ENCODE results near the gene CD300LG.

Gene CD300LG

GRCh38 chr17:43820759-43821158 lies 26.2 kb upstream of the CD300LG start:
- TF ChIP-seq CTCF (IDR thresholded peaks at IDR 0.05; ENCODE audit: low read depth, low read length) = no peak
- no peaks in the 10 kb centered on the region for H3K4me1 ChIP-seq

GRCh38 chr17:43822570-43823190 lies 24.3 kb upstream of the CD300LG start:
- H3K9me3 ChIP-seq = no peaks in the 10 kb centered on the region
- no peak overlapping the region for H3K4me3 ChIP-seq (ENCODE audit: low read depth, low read length)
- H3K4me1 ChIP-seq = no peaks in the 10 kb centered on the region
- no peaks in the 10 kb centered on the region for H3K36me3 ChIP-seq
- DNase-seq = no peak
- no peak for TF ChIP-seq CTCF (IDR thresholded peaks at IDR 0.05; ENCODE audit: low read depth, low read length)
- H3K27me3 ChIP-seq = no peaks in the 10 kb centered on the region

More at GRCh38 chr17:43820759-43821158, 26.2 kb upstream of the CD300LG start:
- no peak for DNase-seq
- Histone ChIP-seq H3K4me3 (ENCODE audit: low read depth, low read length) (no peak overlapping the region), H3K9me3 (no peaks in the 10 kb centered on the region), H3K27me3 (no peaks in the 10 kb centered on the region), H3K36me3 (no peaks in the 10 kb centered on the region)

- Histone ChIP-seq H3K27me3 (no peaks in the 10 kb centered on the region), H3K4me3 (ENCODE audit: low read depth, low read length) (no peak overlapping the region), H3K9me3 (no peaks in the 10 kb centered on the region), H3K36me3 (no peaks in the 10 kb centered on the region), H3K4me1 (no peaks in the 10 kb centered on the region)
- no peak for TF ChIP-seq CTCF (IDR thresholded peaks at IDR 0.05; ENCODE audit: low read depth, low read length)
- no peak for DNase-seq
Measured at GRCh38 chr17:43823350-43824084, 23.5 kb upstream of the CD300LG start.

GRCh38 chr17:43825567-43825966 lies 21.4 kb upstream of the CD300LG start:
- H3K36me3 ChIP-seq = no peaks in the 10 kb centered on the region
- TF ChIP-seq CTCF (IDR thresholded peaks at IDR 0.05; ENCODE audit: low read depth, low read length) = no peak
- no peaks in the 10 kb centered on the region for H3K9me3 ChIP-seq
- H3K4me3 ChIP-seq (ENCODE audit: low read depth, low read length) = no peak overlapping the region
- no peaks in the 10 kb centered on the region for H3K4me1 ChIP-seq
- H3K27me3 ChIP-seq = no peaks in the 10 kb centered on the region
- no peak for DNase-seq

- no peak overlapping the region for H3K4me3 ChIP-seq (ENCODE audit: low read depth, low read length)
- no peaks in the 10 kb centered on the region for H3K36me3 ChIP-seq
- no peak for TF ChIP-seq CTCF (IDR thresholded peaks at IDR 0.05; ENCODE audit: low read depth, low read length)
- no peaks in the 10 kb centered on the region for H3K4me1 ChIP-seq
- no peaks in the 10 kb centered on the region for H3K27me3 ChIP-seq
- DNase-seq = no peak
- no peaks in the 10 kb centered on the region for H3K9me3 ChIP-seq
Measured at GRCh38 chr17:43826206-43826605, 20.8 kb upstream of the CD300LG start.

GRCh38 chr17:43827596-43827995 lies 19.4 kb upstream of the CD300LG start:
- Histone ChIP-seq H3K4me1 (no peaks in the 10 kb centered on the region), H3K27me3 (no peaks in the 10 kb centered on the region), H3K4me3 (ENCODE audit: low read depth, low read length) (no peak overlapping the region), H3K36me3 (no peaks in the 10 kb centered on the region), H3K9me3 (no peaks in the 10 kb centered on the region)
- no peak for DNase-seq
- TF ChIP-seq CTCF (IDR thresholded peaks at IDR 0.05; ENCODE audit: low read depth, low read length) = no peak

All from BE2C (cell line).